Esophagus muscularis mucosa (tissue), 3 donors: ENCODE data around the gene SYNDIG1.

ENCODE experiments used
- CTCF ChIP-seq, 3 experiments: fragments of 200-600 bp in 2 of 3; fragments of 450-650 bp in 1 of 3; sonication (generic) in 2 of 3; IDR thresholded peaks; one replicate each; pipeline ENCODE4 v1.5.1; 2017 to 2019; ENCODE audit warnings: antibody characterized with exemption in 3 of 3, mild to moderate bottlenecking in 2 of 3, moderate library complexity in 1 of 3
- POLR2A ChIP-seq: fragments of 450-650 bp; IDR thresholded peaks from one replicate; pipeline ENCODE4 v1.6.1; 2017; ENCODE audit warnings: antibody characterized with exemption, moderate library complexity, mild to moderate bottlenecking, low read depth
- POLR2AphosphoS5 ChIP-seq, 2 donors: sonication (generic); formaldehyde crosslinking; IDR thresholded peaks; one replicate each; pipeline ENCODE4 v1.6.1; 2017; ENCODE audit warnings: antibody characterized with exemption in 2 of 2

GRCh38 chr20:24422091-24422760 is 47.2 kb upstream of the SYNDIG1 start:
- TF ChIP-seq CTCF (IDR thresholded peaks at IDR 0.05) (no peak), POLR2A (no peak), POLR2AphosphoS5 (IDR thresholded peaks at IDR 0.05) (no peak)
